BLaER1 (cell line): ENCODE measurements around the gene FAM168B.

Source experiments
- H3K27ac ChIP-seq: shearing (Covaris generic); formaldehyde crosslinking; 2 replicates; pipeline ENCODE4 v1.8.1; 2022
- H3K27me3 ChIP-seq: shearing (Covaris generic); formaldehyde crosslinking; 2 replicates; pipeline ENCODE4 v1.8.1; 2022
- H3K36me3 ChIP-seq: shearing (Covaris generic); formaldehyde crosslinking; 2 replicates; pipeline ENCODE4 v1.8.1; 2022
- H3K4me1 ChIP-seq: shearing (Covaris generic); formaldehyde crosslinking; 2 replicates; pipeline ENCODE4 v1.8.1; 2022
- H3K4me2 ChIP-seq: shearing (Covaris generic); formaldehyde crosslinking; 2 replicates; pipeline ENCODE4 v1.8.1; 2022
- H3K4me3 ChIP-seq: shearing (Covaris generic); formaldehyde crosslinking; 2 replicates; pipeline ENCODE4 v1.8.1; 2022
- H3K9ac ChIP-seq: shearing (Covaris generic); formaldehyde crosslinking; 2 replicates; pipeline ENCODE4 v1.8.1; 2022
- H3K9me3 ChIP-seq: shearing (Covaris generic); formaldehyde crosslinking; 2 replicates; pipeline ENCODE4 v1.8.1; 2022
- H4K20me1 ChIP-seq: shearing (Covaris generic); formaldehyde crosslinking; 2 replicates; pipeline ENCODE4 v1.8.1; 2022
- Cebpa-rat ChIP-seq: shearing (Covaris generic); IDR thresholded peaks from 2 replicates; pipeline ENCODE4 v1.8.1; 2022

Gene FAM168B

GRCh38 chr2:131029812-131030211 is 63.4 kb downstream of the FAM168B start:
- Histone ChIP-seq H3K36me3 (no peaks in the 10 kb centered on the region), H3K4me3 (no peak overlapping the region), H3K27me3 (no peaks in the 10 kb centered on the region), H3K9me3 (peaks cover 8% of the 10 kb centered on the region), H4K20me1 (no peaks in the 10 kb centered on the region), H3K27ac (no peak overlapping the region), H3K4me1 (peaks cover 15% of the 10 kb centered on the region), H3K4me2 (peak overlapping the region; percentile 66), H3K9ac (no peak overlapping the region)
- no peak for TF ChIP-seq Cebpa-rat

- no peaks in the 10 kb centered on the region for H4K20me1 ChIP-seq
- no peak for TF ChIP-seq Cebpa-rat
- H3K4me3 ChIP-seq: no peak overlapping the region
- H3K9ac ChIP-seq: no peak overlapping the region
- H3K4me2 ChIP-seq: no peak overlapping the region
- H3K4me1 ChIP-seq: peaks cover 15% of the 10 kb centered on the region
- H3K36me3 ChIP-seq: no peaks in the 10 kb centered on the region
- H3K27me3 ChIP-seq: no peaks in the 10 kb centered on the region
- H3K27ac ChIP-seq: no peak overlapping the region
- H3K9me3 ChIP-seq: peaks cover 8% of the 10 kb centered on the region
These were observed 65.4 kb downstream of the FAM168B start for GRCh38 chr2:131027566-131028528.

- TF ChIP-seq Cebpa-rat: no peak
- H3K9ac ChIP-seq: no peak overlapping the region
- peaks cover 8% of the 10 kb centered on the region for H3K9me3 ChIP-seq
- H4K20me1 ChIP-seq: no peaks in the 10 kb centered on the region
- H3K27ac ChIP-seq: no peak overlapping the region
- H3K4me3 ChIP-seq: no peak overlapping the region
- H3K4me2 ChIP-seq: no peak overlapping the region
- no peaks in the 10 kb centered on the region for H3K27me3 ChIP-seq
- peaks cover 15% of the 10 kb centered on the region for H3K4me1 ChIP-seq
- H3K36me3 ChIP-seq: no peaks in the 10 kb centered on the region
These were observed 66.3 kb downstream of the FAM168B start for GRCh38 chr2:131026919-131027318.

- Histone ChIP-seq H3K4me3 (no peak overlapping the region), H3K4me1 (no peaks in the 10 kb centered on the region), H3K36me3 (no peaks in the 10 kb centered on the region), H3K27ac (no peak overlapping the region), H3K9ac (no peak overlapping the region), H4K20me1 (no peaks in the 10 kb centered on the region), H3K9me3 (peaks cover 8% of the 10 kb centered on the region), H3K27me3 (no peaks in the 10 kb centered on the region), H3K4me2 (no peak overlapping the region)
- no peak for TF ChIP-seq Cebpa-rat
These were observed 69.5 kb downstream of the FAM168B start for GRCh38 chr2:131023758-131024157.

- Histone ChIP-seq H3K4me1 (no peaks in the 10 kb centered on the region), H3K27ac (no peak overlapping the region), H3K4me3 (no peak overlapping the region), H3K9me3 (peaks cover 3% of the 10 kb centered on the region), H3K27me3 (no peaks in the 10 kb centered on the region), H3K36me3 (no peaks in the 10 kb centered on the region), H4K20me1 (no peaks in the 10 kb centered on the region), H3K9ac (no peak overlapping the region), H3K4me2 (no peak overlapping the region)
- no peak for TF ChIP-seq Cebpa-rat
These were observed 70.5 kb downstream of the FAM168B start for GRCh38 chr2:131022731-131023130.

GRCh38 chr2:131016826-131017741 is 76.2 kb downstream of the FAM168B start:
- no peak overlapping the region for H3K27ac ChIP-seq
- H3K9me3 ChIP-seq: no peaks in the 10 kb centered on the region

GRCh38 chr2:131015764-131016163 is 77.5 kb downstream of the FAM168B start:
- Histone ChIP-seq H3K27ac (no peak overlapping the region), H4K20me1 (no peaks in the 10 kb centered on the region), H3K9me3 (no peaks in the 10 kb centered on the region), H3K4me3 (no peak overlapping the region), H3K36me3 (no peaks in the 10 kb centered on the region), H3K27me3 (no peaks in the 10 kb centered on the region), H3K4me2 (no peak overlapping the region), H3K9ac (no peak overlapping the region), H3K4me1 (peaks cover 7% of the 10 kb centered on the region)
- TF ChIP-seq Cebpa-rat: no peak

More at GRCh38 chr2:131016826-131017741, 76.2 kb downstream of the FAM168B start:
- no peak overlapping the region for H3K4me3 ChIP-seq
- H3K4me1 ChIP-seq: no peaks in the 10 kb centered on the region
- no peaks in the 10 kb centered on the region for H4K20me1 ChIP-seq
- H3K36me3 ChIP-seq: no peaks in the 10 kb centered on the region
- TF ChIP-seq Cebpa-rat: no peak
- H3K4me2 ChIP-seq: no peak overlapping the region
- no peaks in the 10 kb centered on the region for H3K27me3 ChIP-seq
- H3K9ac ChIP-seq: no peak overlapping the region

GRCh38 chr2:131014141-131014540 is 79.1 kb downstream of the FAM168B start:
- H3K27me3 ChIP-seq: no peaks in the 10 kb centered on the region
- H3K27ac ChIP-seq: no peak overlapping the region
- no peak overlapping the region for H3K4me3 ChIP-seq

GRCh38 chr2:131011486-131011885 is 81.8 kb downstream of the FAM168B start:
- Histone ChIP-seq H3K4me1 (peaks cover 11% of the 10 kb centered on the region), H3K9me3 (0 out of 2 replicates have a peak, but pooled peaks cover 6% of the 10 kb centered on the region), H3K4me2 (0 out of 2 replicates have a peak overlapping the region, but pooled peaks have one; percentile 25), H3K27me3 (no peaks in the 10 kb centered on the region), H3K36me3 (no peaks in the 10 kb centered on the region), H3K27ac (no peak overlapping the region), H3K4me3 (no peak overlapping the region), H4K20me1 (no peaks in the 10 kb centered on the region), H3K9ac (no peak overlapping the region)
- no peak for TF ChIP-seq Cebpa-rat

More at GRCh38 chr2:131014141-131014540, 79.1 kb downstream of the FAM168B start:
- H3K4me1 ChIP-seq: peaks cover 11% of the 10 kb centered on the region
- no peaks in the 10 kb centered on the region for H3K36me3 ChIP-seq
- H3K9ac ChIP-seq: no peak overlapping the region
- no peaks in the 10 kb centered on the region for H4K20me1 ChIP-seq
- 0 out of 2 replicates have a peak, but pooled peaks cover 6% of the 10 kb centered on the region for H3K9me3 ChIP-seq
- TF ChIP-seq Cebpa-rat: no peak
- H3K4me2 ChIP-seq: no peak overlapping the region
